SK-N-MC (cell line): ENCODE measurements around the gene DHX34.

Experiments
- DNase-seq: peaks from one replicate; pipeline ENCODE4 v3.0.0-alpha.2; 2011; ENCODE audit warnings: low read depth, low spot score
- H3K27ac ChIP-seq: fragments of 200-600 bp; sonication (generic); 2 replicates; pipeline ENCODE4 v1.5.1; 2016; ENCODE audit warnings: mixed run types
- H3K36me3 ChIP-seq: fragments of 200-600 bp; sonication (generic); 2 replicates; pipeline ENCODE4 v1.6.1; 2017; ENCODE audit warnings: antibody characterized with exemption, low read length, mixed read lengths; ENCODE audit not compliant: insufficient read depth
- H3K4me3 ChIP-seq: fragments of 200-600 bp; sonication (generic); 2 replicates; pipeline ENCODE4 v1.5.1; 2016
- H3K9ac ChIP-seq: fragments of 200-600 bp; sonication (generic); 2 replicates; pipeline ENCODE4 v1.8.0; 2017; ENCODE audit warnings: mixed run types, mixed read lengths; ENCODE audit not compliant: insufficient read length
- H3K9me3 ChIP-seq: fragments of 200-600 bp; sonication (generic); 2 replicates; pipeline ENCODE4 v1.6.1; 2017; ENCODE audit warnings: low read depth, mild to moderate bottlenecking, antibody characterized with exemption, low read length, moderate library complexity, mixed read lengths
- EZH2 ChIP-seq: fragments of 200-600 bp; sonication (generic); IDR thresholded peaks from one replicate; pipeline ENCODE4 v1.6.1; 2017; ENCODE audit warnings: antibody characterized with exemption
- FOXP2 ChIP-seq: optimal IDR thresholded peaks from 2 replicates; pipeline ENCODE3; 2011; ENCODE audit warnings: mild to moderate bottlenecking, moderate library complexity; ENCODE audit not compliant: insufficient read depth; ENCODE audit errors: extremely low read length, control extremely low read depth
- POLR2AphosphoS5 ChIP-seq: IDR thresholded peaks from 2 replicates; pipeline ENCODE4 v1.6.1; 2012; ENCODE audit warnings: mild to moderate bottlenecking, low read depth, low read length, borderline replicate concordance

DHX34 gene

DNA sequence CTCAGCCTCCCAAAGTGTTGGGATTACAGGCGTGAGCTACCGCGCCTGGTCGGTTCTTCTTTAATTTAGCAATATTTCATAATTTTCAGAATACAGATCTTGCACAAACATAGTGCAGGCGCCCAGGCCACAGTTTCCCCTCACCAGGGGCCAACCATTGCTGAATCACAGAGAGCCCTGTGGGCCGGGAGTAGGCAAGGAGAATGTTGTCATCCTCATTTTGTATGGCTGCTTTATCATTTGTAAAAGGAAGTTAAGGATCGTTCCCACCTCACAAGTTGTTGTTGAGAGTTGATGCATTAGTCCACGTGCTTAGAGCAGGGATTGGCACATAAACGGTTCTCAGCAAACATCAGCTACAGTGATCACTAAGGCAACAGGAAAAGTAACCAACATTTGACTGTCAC, 40.0 kb downstream of the DHX34 start:
- Histone ChIP-seq H3K9me3 (no peaks in the 10 kb centered on the region), H3K36me3 (no peaks in the 10 kb centered on the region), H3K4me3 (no peak overlapping the region), H3K27ac (no peak overlapping the region), H3K9ac (no peak overlapping the region)
- DNase-seq = no peak
- TF ChIP-seq EZH2 (no peak), POLR2AphosphoS5 (no peak), FOXP2 (no peak)

DNA sequence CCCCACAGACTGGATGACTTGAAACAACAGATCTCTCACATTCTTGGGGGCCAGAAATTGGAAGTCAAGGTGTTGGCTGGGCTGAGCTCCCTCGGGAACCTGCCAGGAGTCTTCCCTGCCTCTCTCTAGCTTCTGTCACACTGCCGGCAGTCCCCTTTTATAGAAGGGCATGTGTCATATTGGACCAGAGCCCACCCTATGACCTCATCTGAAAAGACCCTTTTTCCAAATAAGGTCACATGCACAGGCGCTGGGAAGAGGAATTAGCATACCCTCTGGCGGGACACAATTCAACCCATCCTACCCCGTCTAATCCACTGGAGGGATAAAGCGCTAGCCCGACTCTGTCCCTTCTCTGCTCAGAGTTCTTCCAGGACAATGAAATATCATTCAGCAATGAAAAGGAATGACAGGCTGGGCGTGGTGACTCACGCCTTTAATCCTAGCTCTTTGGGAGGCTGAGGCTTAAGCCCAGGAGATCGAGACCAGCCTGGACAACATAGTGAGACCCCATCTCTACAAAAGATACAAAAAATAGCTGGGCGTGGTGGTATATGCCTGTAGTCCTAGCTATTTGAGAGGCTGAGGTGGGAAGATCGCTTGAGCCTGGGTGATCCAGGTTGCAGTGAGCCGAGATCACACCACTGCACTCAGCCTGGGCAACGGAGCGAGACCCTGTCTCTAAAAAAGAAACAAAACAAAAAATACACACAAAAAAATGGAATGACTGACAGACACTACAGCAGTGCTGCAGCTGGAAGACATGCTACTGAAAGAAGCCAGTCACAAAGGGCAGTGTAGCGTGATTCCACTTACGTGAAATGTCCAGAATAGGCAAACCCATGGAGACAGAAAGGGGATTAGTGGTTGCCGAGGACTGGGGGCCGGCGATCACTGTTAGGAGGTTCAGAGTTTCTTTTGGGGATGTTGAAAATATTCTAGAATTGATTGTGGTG, 41.7 kb downstream of the DHX34 start:
- no peak for DNase-seq
- TF ChIP-seq POLR2AphosphoS5 (no peak), EZH2 (no peak), FOXP2 (no peak)
- H3K27ac ChIP-seq = no peak overlapping the region

DNA sequence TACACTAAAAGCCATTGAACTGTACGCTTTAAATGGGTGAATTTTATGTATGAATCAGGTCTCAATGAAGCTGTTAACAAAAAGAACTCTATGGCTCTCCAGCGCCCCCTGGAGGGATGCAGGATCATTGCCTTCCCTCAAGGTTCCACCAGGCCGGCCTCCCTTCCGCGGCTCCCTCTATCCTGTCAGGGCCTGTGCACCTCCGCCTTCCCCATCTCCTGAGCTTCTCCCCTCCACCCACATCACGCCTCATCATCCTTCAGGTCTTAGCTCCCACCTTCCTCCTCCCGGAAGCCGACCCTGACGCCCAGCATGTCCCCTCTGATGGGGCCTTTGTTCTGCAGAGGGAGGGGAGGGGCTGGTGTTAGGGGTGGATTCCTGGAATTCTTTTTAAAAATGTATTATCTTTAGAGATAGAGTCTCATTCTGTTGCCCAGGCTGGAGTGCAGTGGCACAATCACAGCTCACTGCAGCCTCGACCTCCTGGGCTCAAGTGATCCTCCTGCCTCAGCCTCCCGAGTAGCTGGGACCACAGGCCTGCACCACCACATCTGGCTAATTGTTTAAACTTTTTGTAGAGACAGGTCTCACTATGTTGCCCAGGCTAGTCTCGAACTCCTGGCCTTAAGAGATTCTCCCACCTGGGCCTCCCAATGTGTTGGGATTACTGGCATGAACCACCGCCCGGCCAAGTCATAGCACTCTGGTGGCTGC, 42.6 kb downstream of the DHX34 start:
- Histone ChIP-seq H3K36me3 (no peaks in the 10 kb centered on the region), H3K9me3 (no peaks in the 10 kb centered on the region), H3K4me3 (no peak overlapping the region), H3K9ac (no peak overlapping the region), H3K27ac (no peak overlapping the region)
- TF ChIP-seq FOXP2 = no peak
- TF ChIP-seq POLR2AphosphoS5 = no peak
- no peak for TF ChIP-seq EZH2
- peak; percentile 26 for DNase-seq

More for the DNA sequence above, 41.7 kb downstream of the DHX34 start:
- no peak overlapping the region for H3K4me3 ChIP-seq
- H3K9ac ChIP-seq = no peak overlapping the region
- H3K9me3 ChIP-seq = no peaks in the 10 kb centered on the region
- no peaks in the 10 kb centered on the region for H3K36me3 ChIP-seq

DNA sequence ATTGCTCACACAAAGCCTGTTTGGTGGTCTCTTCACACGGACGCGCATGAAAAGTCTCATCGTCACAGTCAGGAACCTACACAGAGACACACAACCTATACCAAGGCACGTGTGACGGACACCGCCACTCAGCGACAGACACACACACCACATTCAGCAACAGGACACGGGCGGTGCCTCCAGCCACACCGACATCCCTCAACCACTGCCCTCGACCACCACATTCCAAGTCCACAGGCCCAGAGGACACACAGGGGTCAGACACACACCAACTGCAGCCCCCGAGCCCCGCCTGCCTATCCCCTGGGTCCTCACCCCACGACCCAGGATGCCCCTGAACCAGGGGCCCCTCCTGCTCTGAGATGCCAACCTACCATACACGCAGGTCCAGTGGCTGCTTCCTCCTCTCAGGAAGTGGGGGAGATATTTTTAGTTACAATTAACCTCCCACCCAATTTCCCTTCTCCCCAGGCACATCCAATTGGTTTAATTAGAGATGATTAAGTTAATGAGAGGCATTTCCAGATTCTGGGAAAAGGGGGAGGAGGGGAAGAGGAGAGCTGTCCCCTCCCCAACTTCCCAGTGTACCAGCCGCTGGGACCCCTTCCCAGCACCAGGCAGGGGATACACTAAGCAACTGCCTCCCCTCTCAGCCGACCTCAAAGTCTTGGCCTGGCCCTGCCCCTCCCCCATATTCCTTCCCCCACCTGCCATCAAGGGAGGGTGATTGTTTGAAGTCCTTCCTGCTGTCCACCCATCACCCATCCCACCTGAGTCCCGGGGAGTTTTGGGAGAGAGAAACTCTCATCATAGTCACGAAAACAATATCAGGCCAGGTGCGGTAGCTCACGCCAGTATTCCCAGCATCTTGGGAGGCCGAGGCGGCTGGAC, 49.8 kb downstream of the DHX34 start:
- no peak overlapping the region for H3K4me3 ChIP-seq
- no peak overlapping the region for H3K27ac ChIP-seq
- DNase-seq = no peak
- TF ChIP-seq FOXP2 = no peak
- no peak for TF ChIP-seq EZH2
- TF ChIP-seq POLR2AphosphoS5 = no peak
- H3K9me3 ChIP-seq = no peaks in the 10 kb centered on the region
- H3K9ac ChIP-seq = no peak overlapping the region
- no peaks in the 10 kb centered on the region for H3K36me3 ChIP-seq

DNA sequence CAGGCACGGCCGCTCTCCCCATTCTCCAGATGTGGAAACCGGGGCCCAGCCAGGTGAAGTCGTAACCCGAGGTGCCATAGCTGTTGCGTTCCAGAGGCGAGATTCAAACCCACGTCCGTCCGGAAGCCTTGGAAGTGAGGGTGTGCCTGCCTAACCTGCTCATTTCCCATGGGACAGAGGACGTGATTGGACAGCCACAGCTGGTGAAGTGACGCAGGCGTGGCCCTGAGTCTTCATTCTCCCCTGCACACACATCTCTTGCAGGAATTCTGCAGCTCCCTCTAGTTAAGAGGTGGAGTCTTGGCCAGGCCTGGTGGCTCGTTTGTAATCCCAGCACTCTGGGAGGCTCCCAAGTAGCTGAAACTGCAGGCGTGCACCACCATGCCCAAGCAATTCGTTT, 53.4 kb downstream of the DHX34 start:
- no peak for DNase-seq
- H3K36me3 ChIP-seq = no peaks in the 10 kb centered on the region
- no peak overlapping the region for H3K4me3 ChIP-seq
- TF ChIP-seq POLR2AphosphoS5 (no peak), FOXP2 (no peak), EZH2 (no peak)
- H3K9me3 ChIP-seq = no peaks in the 10 kb centered on the region
- no peak overlapping the region for H3K9ac ChIP-seq
- H3K27ac ChIP-seq = no peak overlapping the region

DNA sequence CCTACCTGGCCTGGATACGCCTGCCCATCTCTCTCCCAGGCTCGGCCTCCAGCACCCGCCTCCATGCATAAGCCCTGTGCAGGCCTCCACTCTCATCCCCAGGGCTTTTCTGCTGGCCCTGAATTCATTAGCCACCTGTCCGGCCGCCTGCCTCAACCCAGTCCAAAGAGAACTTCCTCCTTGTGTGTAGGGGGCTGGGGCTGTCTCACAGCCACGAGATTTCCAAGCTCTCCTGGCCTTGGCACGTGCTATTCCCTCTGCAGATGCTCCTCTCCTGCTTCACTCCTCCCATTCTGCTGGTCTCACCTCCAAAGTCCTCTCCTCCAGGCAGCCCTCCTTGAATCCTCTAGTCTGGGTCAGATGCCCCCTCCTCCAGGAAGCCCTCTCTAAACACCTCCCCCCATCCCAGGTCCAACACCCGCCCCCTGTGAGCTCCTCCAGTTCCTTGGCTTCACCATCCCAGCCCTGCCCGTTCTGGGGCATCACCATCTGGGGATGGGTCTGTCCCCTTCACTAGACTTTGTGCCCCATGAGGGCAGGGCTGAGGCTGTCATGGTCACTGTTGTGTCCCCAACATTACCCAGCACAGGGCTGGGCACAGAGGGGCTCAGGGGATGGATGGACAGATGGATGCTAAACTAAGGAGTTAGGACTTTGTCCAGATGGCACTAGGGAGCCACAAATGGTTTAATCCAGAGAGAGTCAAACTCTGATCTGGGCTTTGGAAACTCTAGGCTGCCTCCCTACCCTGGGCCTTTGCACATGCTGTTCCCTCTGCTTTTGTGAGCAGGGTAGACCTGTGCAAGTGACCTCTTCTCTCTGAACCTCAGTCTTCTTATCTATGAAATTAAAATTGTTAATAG, 55.5 kb downstream of the DHX34 start:
- Histone ChIP-seq H3K36me3 (no peaks in the 10 kb centered on the region), H3K9ac (no peak overlapping the region), H3K4me3 (no peak overlapping the region), H3K9me3 (no peaks in the 10 kb centered on the region), H3K27ac (no peak overlapping the region)
- no peak for DNase-seq
- TF ChIP-seq EZH2 (no peak), FOXP2 (no peak), POLR2AphosphoS5 (no peak)

DNA sequence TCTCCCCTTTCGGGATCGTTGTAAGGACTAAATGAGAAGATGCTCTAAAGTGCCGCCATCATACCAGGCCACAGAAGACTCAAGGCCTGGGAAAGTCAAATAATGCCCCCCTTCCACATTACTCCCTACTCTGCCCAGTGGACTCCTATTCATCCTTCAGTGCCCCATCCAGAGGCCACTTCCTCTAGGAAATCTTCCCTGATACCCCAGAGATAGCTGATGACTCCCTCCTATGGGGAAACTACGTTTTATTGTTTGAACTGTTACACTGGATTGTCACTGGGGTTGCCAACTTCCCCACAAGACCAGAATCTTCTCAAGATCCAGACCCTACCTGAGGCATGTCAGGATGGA, 56.1 kb downstream of the DHX34 start:
- DNase-seq = no peak
- no peaks in the 10 kb centered on the region for H3K36me3 ChIP-seq
- no peaks in the 10 kb centered on the region for H3K9me3 ChIP-seq
- H3K9ac ChIP-seq = no peak overlapping the region
- no peak overlapping the region for H3K27ac ChIP-seq
- no peak overlapping the region for H3K4me3 ChIP-seq
- TF ChIP-seq FOXP2 = no peak
- no peak for TF ChIP-seq EZH2
- no peak for TF ChIP-seq POLR2AphosphoS5
